HEK293 (cell line): ENCODE measurements around the gene CCDC71L.

Experiments
- CTCF ChIA-PET: fragments of 350-600 bp; formaldehyde crosslinking; extraction: SDS; loops from one replicate; lab custom pipeline; 2021; ENCODE audit warnings: antibody characterized with exemption; lab: Yijun Ruan, JAX
- POLR2A ChIA-PET: fragments of 300-600 bp; formaldehyde crosslinking; extraction: SDS; loops from one replicate; lab custom pipeline; 2020; ENCODE audit warnings: antibody characterized with exemption, inconsistent platforms; lab: Yijun Ruan, JAX
- H3K27ac ChIP-seq: fragments of 200-500 bp; sonication (Bioruptor generic); 2 replicates; pipeline ENCODE4 v1.5.1; 2014; ENCODE audit warnings: low read depth, low read length, control low read depth, inconsistent platforms; ENCODE audit errors: extremely low read depth
- H3K36me3 ChIP-seq, 2 experiments: fragments of 200-500 bp in 1 of 2; sonication (Bioruptor generic) in 1 of 2; 1 replicate in 1 of 2; 2 replicates in 1 of 2; pipeline ENCODE4 v1.5.1; 2014 to 2017; ENCODE audit warnings: inconsistent platforms in 2 of 2, low read length in 2 of 2; ENCODE audit not compliant: control insufficient read depth in 2 of 2, insufficient read depth in 1 of 2
- H3K4me1 ChIP-seq: fragments of 200-500 bp; sonication (Bioruptor generic); 2 replicates; pipeline ENCODE4 v1.5.1; 2014; ENCODE audit warnings: mild to moderate bottlenecking, low read length, inconsistent platforms; ENCODE audit not compliant: control insufficient read depth, insufficient read depth
- H3K4me3 ChIP-seq: 2 replicates; pipeline ENCODE4 v1.5.1; 2011; ENCODE audit warnings: low read depth, mild to moderate bottlenecking, control low read depth, low read length, moderate library complexity
- H3K9me3 ChIP-seq: fragments of 200-500 bp; sonication (Bioruptor generic); 2 replicates; pipeline ENCODE4 v1.5.1; 2014; ENCODE audit warnings: low read depth, low read length, inconsistent platforms; ENCODE audit not compliant: control insufficient read depth, insufficient read depth
- GFI1B ChIP-seq: fragments of 450-650 bp; formaldehyde crosslinking; IDR thresholded peaks from 2 replicates; pipeline ENCODE4 v1.5.1; 2016; ENCODE audit warnings: missing biosample characterization, missing genetic modification characterization
- KLF7 ChIP-seq: fragments of 450-650 bp; formaldehyde crosslinking; IDR thresholded peaks from 2 replicates; pipeline ENCODE4 v1.5.1; 2016; ENCODE audit warnings: missing biosample characterization, missing genetic modification characterization, borderline replicate concordance
- MEIS1 ChIP-seq: sonication (generic); formaldehyde crosslinking; IDR thresholded peaks from 2 replicates; pipeline ENCODE4 v1.8.1; 2022; ENCODE audit warnings: missing genetic modification reagents, mild to moderate bottlenecking, borderline replicate concordance
- MYNN ChIP-seq: fragments of 450-650 bp; formaldehyde crosslinking; IDR thresholded peaks from 2 replicates; pipeline ENCODE4 v1.5.1; 2016; ENCODE audit warnings: missing biosample characterization, missing genetic modification characterization, borderline replicate concordance
- REPIN1 ChIP-seq: fragments of 450-650 bp; formaldehyde crosslinking; IDR thresholded peaks from 2 replicates; pipeline ENCODE4 v1.5.1; 2017; ENCODE audit warnings: missing biosample characterization, missing genetic modification characterization, low read depth
- ZBTB44 ChIP-seq: fragments of 450-650 bp; IDR thresholded peaks from 2 replicates; pipeline ENCODE4 v1.5.1; 2018; ENCODE audit warnings: missing biosample characterization, mild to moderate bottlenecking, missing genetic modification characterization
- ZBTB49 ChIP-seq: fragments of 450-650 bp; formaldehyde crosslinking; IDR thresholded peaks from 2 replicates; pipeline ENCODE4 v1.5.1; 2016; ENCODE audit warnings: missing biosample characterization, missing genetic modification characterization, low read depth
- ZFP3 ChIP-seq: fragments of 450-650 bp; formaldehyde crosslinking; IDR thresholded peaks from 2 replicates; pipeline ENCODE4 v1.5.1; 2016; ENCODE audit warnings: low read depth, missing biosample characterization, missing genetic modification characterization
- ZNF184 ChIP-seq: fragments of 450-650 bp; IDR thresholded peaks from 2 replicates; pipeline ENCODE4 v1.5.1; 2018; ENCODE audit warnings: missing biosample characterization, mild to moderate bottlenecking, missing genetic modification characterization
- ZNF214 ChIP-seq: fragments of 450-650 bp; formaldehyde crosslinking; IDR thresholded peaks from 2 replicates; pipeline ENCODE4 v1.5.1; 2017; ENCODE audit warnings: missing biosample characterization, mild to moderate bottlenecking, missing genetic modification characterization, borderline replicate concordance
- ZNF221 ChIP-seq: fragments of 450-650 bp; formaldehyde crosslinking; IDR thresholded peaks from 2 replicates; pipeline ENCODE4 v1.5.1; 2017; ENCODE audit warnings: missing biosample characterization, missing genetic modification characterization, borderline replicate concordance
- ZNF24 ChIP-seq: fragments of 450-650 bp; formaldehyde crosslinking; IDR thresholded peaks from 2 replicates; pipeline ENCODE4 v1.5.1; 2016; ENCODE audit warnings: missing biosample characterization, missing genetic modification characterization
- ZNF280C ChIP-seq: fragments of 450-650 bp; formaldehyde crosslinking; IDR thresholded peaks from 2 replicates; pipeline ENCODE4 v1.5.1; 2016; ENCODE audit warnings: missing biosample characterization, missing genetic modification characterization
- ZNF398 ChIP-seq: fragments of 450-650 bp; formaldehyde crosslinking; IDR thresholded peaks from 2 replicates; pipeline ENCODE4 v1.5.1; 2017; ENCODE audit warnings: missing biosample characterization, missing genetic modification characterization
- ZNF416 ChIP-seq: fragments of 450-650 bp; formaldehyde crosslinking; IDR thresholded peaks from 2 replicates; pipeline ENCODE4 v1.5.1; 2016; ENCODE audit warnings: missing biosample characterization, missing genetic modification characterization
- ZNF549 ChIP-seq: fragments of 450-650 bp; IDR thresholded peaks from 2 replicates; pipeline ENCODE4 v1.5.1; 2018; ENCODE audit warnings: missing biosample characterization, missing genetic modification characterization, mild to moderate bottlenecking, inconsistent platforms, moderate library complexity
- ZNF610 ChIP-seq: fragments of 450-650 bp; formaldehyde crosslinking; IDR thresholded peaks from 2 replicates; pipeline ENCODE4 v1.5.1; 2016; ENCODE audit warnings: missing biosample characterization, missing genetic modification characterization, borderline replicate concordance
- ZNF645 ChIP-seq: fragments of 450-650 bp; formaldehyde crosslinking; IDR thresholded peaks from 2 replicates; pipeline ENCODE4; 2016; ENCODE audit warnings: missing biosample characterization, missing genetic modification characterization
- ZNF768 ChIP-seq: fragments of 450-650 bp; formaldehyde crosslinking; IDR thresholded peaks from 2 replicates; pipeline ENCODE4 v1.5.1; 2018; ENCODE audit warnings: missing biosample characterization, mild to moderate bottlenecking, missing genetic modification characterization
- ZNF843 ChIP-seq: fragments of 450-650 bp; formaldehyde crosslinking; IDR thresholded peaks from 2 replicates; pipeline ENCODE4 v1.5.1; 2016; ENCODE audit warnings: missing biosample characterization, missing genetic modification characterization

CCDC71L gene

GRCh38 chr7:106668861-106669524, 8.0 kb upstream of the CCDC71L start:
- Histone ChIP-seq H3K36me3 (no peaks in the 10 kb centered on the region), H3K27ac (no peak overlapping the region), H3K4me1 (no peaks in the 10 kb centered on the region), H3K9me3 (no peaks in the 10 kb centered on the region), H3K4me3 (no peak overlapping the region)
- TF ChIP-seq ZNF214 (tag by site-specific recombination) (no peak), ZNF221 (tag by site-specific recombination) (no peak), MEIS1 (CRISPR knock-in tag) (no peak), ZBTB49 (tag by site-specific recombination) (no peak), ZFP3 (tag by site-specific recombination) (no peak), ZNF610 (tag by site-specific recombination) (no peak), ZNF398 (no peak), GFI1B (tag by site-specific recombination) (no peak), REPIN1 (no peak), ZNF549 (no peak), ZNF645 (tag by site-specific recombination) (no peak), ZNF24 (no peak), MYNN (tag by site-specific recombination) (no peak), KLF7 (no peak), ZNF843 (tag by site-specific recombination) (no peak)
- CTCF ChIA-PET, result interaction anchor here (0.6 to 1.5 kb wide), 2 partner anchors 8 to 18 kb away, joined by 3 to 4 read pairs; partner anchors contain the start of gene CCDC71L
- POLR2A ChIA-PET, result no interaction called here

GRCh38 chr7:106666353-106666752, 5.4 kb upstream of the CCDC71L start:
- ChIA-PET CTCF (no interaction called here), POLR2A (no interaction called here)

More at GRCh38 chr7:106666353-106666752, 5.4 kb upstream of the CCDC71L start:
- no peaks in the 10 kb centered on the region for H3K36me3 ChIP-seq
- TF ChIP-seq ZNF416 (tag by site-specific recombination) (no peak), ZNF768 (no peak), GFI1B (tag by site-specific recombination) (no peak), ZNF184 (tag by site-specific recombination) (no peak), ZNF280C (tag by site-specific recombination) (no peak), ZBTB44 (tag by site-specific recombination) (no peak)
- TF ChIP-seq, all 188 proteins: peak for 0
- Histone ChIP-seq H3K9me3 (no peaks in the 10 kb centered on the region), H3K4me1 (no peaks in the 10 kb centered on the region), H3K4me3 (no peak overlapping the region), H3K27ac (no peak overlapping the region)
